ENCODE results near the gene DHX32.

The DHX32 gene

DNA sequence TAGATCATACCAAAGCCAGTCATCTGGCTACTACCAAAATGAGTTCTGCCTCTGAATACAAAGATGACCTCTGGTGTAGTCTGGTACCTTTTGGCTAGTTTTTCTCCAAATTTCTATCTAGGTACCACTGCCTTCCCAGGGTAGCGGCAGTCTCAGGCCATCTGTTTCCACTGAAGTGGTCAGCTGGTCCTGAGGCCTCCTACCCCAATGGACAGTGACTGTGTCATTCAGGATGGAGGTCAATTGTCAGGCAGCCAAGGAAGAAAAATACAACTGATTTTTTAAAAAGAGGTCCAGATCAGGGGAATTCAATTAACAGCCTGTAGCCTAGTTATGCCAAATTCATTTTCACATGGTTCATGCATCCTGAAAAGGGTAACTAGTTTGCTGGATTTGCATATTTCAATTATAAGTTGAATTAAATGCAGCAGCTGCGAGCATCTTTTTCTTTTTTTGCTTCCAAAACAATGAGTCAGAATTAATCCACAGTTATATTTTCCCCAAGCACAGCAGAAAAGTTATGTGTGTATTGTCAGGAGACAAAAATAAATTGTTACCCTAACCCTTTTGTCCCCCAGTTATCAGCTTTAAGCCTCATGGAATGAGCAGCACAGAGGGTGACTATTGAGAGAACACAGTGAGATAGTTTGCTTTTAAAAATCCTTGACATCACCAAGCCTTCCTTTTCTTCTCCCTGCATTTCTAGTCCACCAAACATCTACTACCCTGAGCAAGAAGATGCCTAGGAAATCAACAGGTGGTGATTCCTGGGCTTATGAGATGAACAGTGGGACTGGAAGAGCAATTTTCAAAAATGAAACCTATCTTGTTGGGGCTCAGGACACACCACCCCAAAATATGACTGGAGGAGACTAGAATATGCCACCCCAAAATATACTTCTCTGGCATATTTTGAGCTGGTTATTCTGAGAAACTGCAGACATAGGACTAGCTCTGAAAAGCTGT, 30.0 kb downstream of the DHX32 start:
- no peak overlapping the region for H3K9ac ChIP-seq (ENCODE audit: low read length)
- no peak overlapping the region for H2AFZ ChIP-seq (ENCODE audit: low read depth, low read length)
- no peaks in the 10 kb centered on the region for H3K27me3 ChIP-seq (ENCODE audit: low read depth, low read length)
- no peaks in the 10 kb centered on the region for H3K9me3 ChIP-seq (ENCODE audit: insufficient read depth, low read length)
- H3K27ac ChIP-seq (ENCODE audit: low read length): no peak overlapping the region
- no peak overlapping the region for H3K4me2 ChIP-seq (ENCODE audit: low read length)
- H3K36me3 ChIP-seq (replicated peaks; ENCODE audit: low read depth, low read length): peaks cover 3% of the 10 kb centered on the region
- no peaks in the 10 kb centered on the region for H4K20me1 ChIP-seq (ENCODE audit: insufficient read depth, low read length)
- no peak overlapping the region for H3K4me3 ChIP-seq (ENCODE audit: low read length)
- H3K79me2 ChIP-seq (ENCODE audit: low read length): no peaks in the 10 kb centered on the region
- H3K4me1 ChIP-seq (ENCODE audit: low read length): no peaks in the 10 kb centered on the region
- TF ChIP-seq EZH2phosphoT487 (IDR thresholded peaks at IDR 0.05; ENCODE audit: low read depth): no peak
- TF ChIP-seq, protein P1, sequence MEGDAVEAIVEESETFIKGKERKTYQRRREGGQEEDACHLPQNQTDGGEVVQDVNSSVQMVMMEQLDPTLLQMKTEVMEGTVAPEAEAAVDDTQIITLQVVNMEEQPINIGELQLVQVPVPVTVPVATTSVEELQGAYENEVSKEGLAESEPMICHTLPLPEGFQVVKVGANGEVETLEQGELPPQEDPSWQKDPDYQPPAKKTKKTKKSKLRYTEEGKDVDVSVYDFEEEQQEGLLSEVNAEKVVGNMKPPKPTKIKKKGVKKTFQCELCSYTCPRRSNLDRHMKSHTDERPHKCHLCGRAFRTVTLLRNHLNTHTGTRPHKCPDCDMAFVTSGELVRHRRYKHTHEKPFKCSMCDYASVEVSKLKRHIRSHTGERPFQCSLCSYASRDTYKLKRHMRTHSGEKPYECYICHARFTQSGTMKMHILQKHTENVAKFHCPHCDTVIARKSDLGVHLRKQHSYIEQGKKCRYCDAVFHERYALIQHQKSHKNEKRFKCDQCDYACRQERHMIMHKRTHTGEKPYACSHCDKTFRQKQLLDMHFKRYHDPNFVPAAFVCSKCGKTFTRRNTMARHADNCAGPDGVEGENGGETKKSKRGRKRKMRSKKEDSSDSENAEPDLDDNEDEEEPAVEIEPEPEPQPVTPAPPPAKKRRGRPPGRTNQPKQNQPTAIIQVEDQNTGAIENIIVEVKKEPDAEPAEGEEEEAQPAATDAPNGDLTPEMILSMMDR (IDR thresholded peaks at IDR 0.05; ENCODE audit: low read depth, low read length): no peak

DNA sequence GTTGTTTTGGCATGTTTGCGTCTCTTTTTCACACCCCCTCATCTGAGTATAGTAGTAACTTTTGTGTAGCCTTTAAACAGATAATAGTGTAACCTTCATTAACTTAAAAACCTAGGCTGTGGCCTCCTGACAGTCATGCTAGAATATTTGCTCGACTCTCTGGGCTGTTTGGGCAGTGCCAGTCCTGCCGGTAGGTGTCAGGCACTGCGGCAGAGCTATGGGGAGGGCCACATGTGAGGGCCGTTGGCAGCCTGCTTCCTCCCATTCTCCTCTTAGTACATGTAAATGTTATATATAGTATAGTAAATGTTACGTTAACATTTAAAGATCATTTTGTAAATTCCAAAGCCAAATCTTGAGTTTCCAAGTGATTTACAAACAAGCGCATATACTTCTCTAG, 31.6 kb downstream of the DHX32 start:
- Histone ChIP-seq H3K79me2 (ENCODE audit: low read length) (no peaks in the 10 kb centered on the region), H3K4me2 (ENCODE audit: low read length) (no peak overlapping the region), H3K27me3 (ENCODE audit: low read depth, low read length) (no peaks in the 10 kb centered on the region), H3K36me3 (replicated peaks; ENCODE audit: low read depth, low read length) (peaks cover 3% of the 10 kb centered on the region), H3K4me3 (ENCODE audit: low read length) (no peak overlapping the region), H2AFZ (ENCODE audit: low read depth, low read length) (no peak overlapping the region), H4K20me1 (ENCODE audit: insufficient read depth, low read length) (no peaks in the 10 kb centered on the region), H3K9ac (ENCODE audit: low read length) (no peak overlapping the region), H3K4me1 (ENCODE audit: low read length) (no peaks in the 10 kb centered on the region), H3K27ac (ENCODE audit: low read length) (no peak overlapping the region), H3K9me3 (ENCODE audit: insufficient read depth, low read length) (no peaks in the 10 kb centered on the region)
- TF ChIP-seq EZH2phosphoT487 (IDR thresholded peaks at IDR 0.05; ENCODE audit: low read depth): no peak

DNA sequence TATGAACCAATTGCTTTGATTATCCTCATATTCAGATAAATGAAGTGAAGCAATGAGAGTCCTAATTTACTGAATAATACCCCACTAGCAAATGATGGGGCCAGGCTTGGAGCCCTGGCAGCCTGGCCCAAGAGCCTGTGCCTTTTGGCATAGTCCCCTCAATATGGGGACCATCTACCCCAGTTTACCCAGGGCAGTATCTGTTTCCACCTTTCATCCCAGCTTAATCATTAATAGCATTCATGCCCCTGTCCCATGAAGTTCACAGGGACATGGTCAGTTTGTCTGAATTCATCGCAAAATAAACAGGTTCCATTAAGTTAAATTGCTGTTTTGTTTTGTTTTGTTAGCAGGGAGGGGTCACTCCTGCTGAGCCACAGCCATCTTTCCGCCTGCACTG, 32.2 kb downstream of the DHX32 start:
- Histone ChIP-seq H3K27me3 (ENCODE audit: low read depth, low read length) (no peaks in the 10 kb centered on the region), H3K36me3 (replicated peaks; ENCODE audit: low read depth, low read length) (peaks cover 3% of the 10 kb centered on the region), H4K20me1 (ENCODE audit: insufficient read depth, low read length) (no peaks in the 10 kb centered on the region), H3K27ac (ENCODE audit: low read length) (no peak overlapping the region), H3K9me3 (ENCODE audit: insufficient read depth, low read length) (no peaks in the 10 kb centered on the region), H3K4me3 (ENCODE audit: low read length) (no peak overlapping the region), H2AFZ (ENCODE audit: low read depth, low read length) (no peak overlapping the region), H3K79me2 (ENCODE audit: low read length) (no peaks in the 10 kb centered on the region), H3K9ac (ENCODE audit: low read length) (no peak overlapping the region), H3K4me1 (ENCODE audit: low read length) (no peaks in the 10 kb centered on the region), H3K4me2 (ENCODE audit: low read length) (no peak overlapping the region)
- TF ChIP-seq, protein P1 (IDR thresholded peaks at IDR 0.05; ENCODE audit: low read depth, low read length): no peak
- TF ChIP-seq EZH2phosphoT487 (IDR thresholded peaks at IDR 0.05; ENCODE audit: low read depth): no peak

DNA sequence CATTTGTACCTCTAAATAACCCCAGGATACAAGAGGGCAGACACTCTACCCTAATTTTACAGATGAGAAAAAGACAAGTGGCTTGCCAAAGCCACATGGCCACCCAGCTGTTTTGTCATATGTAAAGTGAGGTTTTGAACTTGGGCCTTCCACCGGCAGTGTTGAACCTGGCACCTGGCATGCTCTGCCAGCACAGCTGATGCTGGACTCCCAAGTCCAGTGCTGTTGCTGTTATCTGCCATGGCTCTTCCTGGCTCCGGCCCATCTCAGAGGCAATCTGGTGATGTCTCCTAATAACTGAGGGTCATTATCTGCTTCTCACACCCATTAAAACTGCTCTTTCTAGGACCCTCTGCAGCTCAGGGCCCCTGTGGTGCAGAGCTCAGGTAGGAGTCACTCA, 32.7 kb downstream of the DHX32 start:
- Histone ChIP-seq H2AFZ (ENCODE audit: low read depth, low read length) (no peak overlapping the region), H3K27me3 (ENCODE audit: low read depth, low read length) (no peaks in the 10 kb centered on the region), H3K4me1 (ENCODE audit: low read length) (no peaks in the 10 kb centered on the region), H3K9ac (ENCODE audit: low read length) (no peak overlapping the region), H3K4me3 (ENCODE audit: low read length) (no peak overlapping the region), H3K79me2 (ENCODE audit: low read length) (no peaks in the 10 kb centered on the region), H4K20me1 (ENCODE audit: insufficient read depth, low read length) (no peaks in the 10 kb centered on the region), H3K9me3 (ENCODE audit: insufficient read depth, low read length) (no peaks in the 10 kb centered on the region), H3K27ac (ENCODE audit: low read length) (no peak overlapping the region), H3K4me2 (ENCODE audit: low read length) (no peak overlapping the region), H3K36me3 (replicated peaks; ENCODE audit: low read depth, low read length) (peaks cover 3% of the 10 kb centered on the region)
- TF ChIP-seq, protein P1 (IDR thresholded peaks at IDR 0.05; ENCODE audit: low read depth, low read length): no peak
